Measurements from ENCODE around the gene TBC1D19.

Gene TBC1D19

DNA sequence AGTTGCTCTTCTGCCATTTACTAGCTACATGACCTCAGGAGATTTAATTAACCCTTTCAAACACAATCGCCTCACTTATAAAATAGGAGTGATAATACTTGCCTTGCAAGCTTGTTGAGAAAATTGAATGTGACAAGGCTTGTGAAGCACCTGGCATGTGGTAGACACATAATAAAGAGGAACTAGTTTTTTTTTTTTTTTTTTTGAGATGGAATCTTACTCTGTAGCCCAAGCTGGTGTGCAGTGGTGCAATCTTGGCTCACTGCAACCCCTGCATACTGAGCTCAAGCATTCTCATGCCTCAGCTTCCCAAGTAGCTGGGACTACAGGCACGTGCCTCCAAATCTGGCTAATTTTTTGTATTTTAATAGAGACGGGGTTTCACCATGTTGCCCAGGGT lies 203.0 kb downstream of the TBC1D19 start:
- no peak for DNase-seq

DNA sequence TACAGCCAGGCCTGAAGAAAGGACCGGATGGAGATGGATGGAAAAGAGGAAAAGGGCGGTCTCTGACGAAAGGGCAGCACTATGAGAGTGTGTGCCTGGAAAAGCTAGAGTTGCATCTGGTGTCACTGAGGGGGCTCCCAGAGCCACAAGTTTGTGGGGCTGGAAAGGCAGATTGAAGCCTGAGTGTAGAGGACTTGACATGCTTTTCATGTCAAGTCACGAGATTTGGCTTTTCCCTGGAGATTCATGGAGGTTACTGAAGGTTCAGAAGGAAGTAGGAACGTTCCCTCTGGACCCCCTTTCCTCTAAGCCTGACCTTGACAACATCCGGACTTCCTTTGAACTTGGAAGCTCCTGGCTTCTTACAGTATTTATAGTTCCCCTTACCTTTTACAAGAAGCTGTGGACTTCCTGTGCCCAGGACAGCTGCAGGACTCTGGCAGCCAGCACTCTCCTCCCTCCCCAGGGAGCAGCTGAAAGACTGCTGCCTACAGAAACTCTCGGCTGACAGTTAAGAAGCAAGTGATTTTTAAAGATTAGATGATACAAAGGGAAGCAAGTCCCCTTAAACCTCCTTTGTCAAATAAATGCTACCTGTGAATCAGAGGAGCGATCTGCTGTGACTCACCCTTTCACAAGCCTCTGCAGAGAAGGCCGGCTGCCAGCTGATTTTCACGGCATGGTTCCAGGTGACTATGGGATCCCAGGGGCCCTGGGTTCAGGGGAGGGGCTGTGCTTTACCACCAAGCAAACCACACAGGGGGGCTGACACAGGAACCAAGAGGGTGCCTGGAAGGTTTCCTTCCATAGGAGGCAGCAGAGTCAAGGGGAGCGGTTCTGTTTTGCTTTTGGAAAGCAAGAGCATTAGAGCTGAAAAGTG lies 203.8 kb downstream of the TBC1D19 start:
- DNase-seq: peak; percentile 62 to 68

DNA sequence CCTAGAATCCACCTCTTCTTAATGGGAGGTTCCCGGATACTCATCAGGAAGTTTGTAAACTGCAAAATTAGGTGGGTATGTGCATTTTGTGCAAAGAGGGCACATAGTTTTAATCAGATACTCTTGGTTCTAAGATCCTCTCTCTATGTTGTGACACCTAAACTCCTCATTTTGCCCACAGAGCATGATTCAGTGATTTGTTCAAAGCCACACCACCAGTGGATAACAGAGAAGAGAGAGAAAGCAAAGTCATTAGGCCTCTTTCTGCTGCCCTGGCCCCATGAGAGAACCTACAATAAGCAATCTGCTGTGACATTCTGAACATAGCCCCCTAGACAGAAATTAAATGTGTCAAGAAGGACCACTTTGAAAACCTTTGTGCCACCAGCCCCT lies 204.5 kb downstream of the TBC1D19 start:
- DNase-seq: no peak

DNA sequence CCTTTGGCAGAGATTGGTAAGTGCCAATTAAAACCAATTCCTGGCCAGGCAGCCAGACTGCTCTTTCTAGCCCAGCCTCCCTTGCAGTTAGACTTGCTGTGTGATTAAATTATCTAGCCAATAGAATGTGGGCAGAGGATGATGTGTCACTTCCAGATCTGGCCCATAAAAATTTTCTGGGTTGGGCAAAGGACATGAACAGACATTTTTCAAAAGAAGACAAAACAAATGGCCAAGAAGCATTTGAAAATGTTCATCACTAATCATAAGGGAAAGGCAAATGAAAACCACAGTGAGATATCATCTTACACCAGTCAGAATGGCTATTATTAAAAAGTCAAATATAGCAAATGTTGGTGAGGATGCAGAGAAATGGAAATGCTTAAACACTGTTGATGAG lies 205.3 kb downstream of the TBC1D19 start:
- no peak for DNase-seq

DNA sequence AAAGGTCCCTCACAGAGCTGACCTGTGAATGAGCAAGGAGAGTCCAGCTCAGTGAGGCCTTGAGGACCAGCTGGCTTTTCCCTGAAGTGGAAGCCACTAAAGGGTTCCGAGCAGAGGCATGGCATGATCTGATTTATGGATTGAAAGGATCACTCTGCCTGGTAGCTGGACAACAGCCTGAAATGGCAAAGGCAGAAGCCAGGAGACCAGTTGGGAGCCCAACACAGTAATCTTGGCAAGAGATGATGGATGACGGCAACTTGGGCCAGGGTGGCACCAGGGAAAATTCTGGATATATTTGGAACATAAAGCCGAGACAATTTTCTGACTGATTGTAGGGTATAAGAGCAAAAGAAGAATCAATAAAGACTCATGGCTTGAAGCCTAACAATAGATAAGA lies 207.5 kb downstream of the TBC1D19 start:
- no peak for DNase-seq

DNA sequence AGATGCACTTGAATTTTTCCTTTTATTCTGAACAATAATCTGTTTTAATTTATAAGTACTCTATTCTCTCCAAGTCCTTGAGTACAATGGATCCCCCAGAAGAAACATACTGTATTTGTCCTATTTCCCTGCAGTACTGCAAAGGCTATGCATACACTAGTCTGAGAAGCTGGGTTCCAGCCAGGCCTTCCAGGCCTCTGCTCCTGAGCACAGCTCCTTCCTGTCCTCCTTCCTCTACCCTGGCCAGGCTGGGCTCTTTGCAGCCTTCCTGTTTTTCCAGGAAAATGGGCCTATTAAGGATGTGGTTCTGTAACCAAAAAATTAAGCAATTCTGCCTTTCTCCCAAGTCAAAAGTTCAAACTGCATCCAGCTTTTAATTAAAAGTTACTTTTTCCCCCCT lies 208.8 kb downstream of the TBC1D19 start:
- DNase-seq: no peak

DNA sequence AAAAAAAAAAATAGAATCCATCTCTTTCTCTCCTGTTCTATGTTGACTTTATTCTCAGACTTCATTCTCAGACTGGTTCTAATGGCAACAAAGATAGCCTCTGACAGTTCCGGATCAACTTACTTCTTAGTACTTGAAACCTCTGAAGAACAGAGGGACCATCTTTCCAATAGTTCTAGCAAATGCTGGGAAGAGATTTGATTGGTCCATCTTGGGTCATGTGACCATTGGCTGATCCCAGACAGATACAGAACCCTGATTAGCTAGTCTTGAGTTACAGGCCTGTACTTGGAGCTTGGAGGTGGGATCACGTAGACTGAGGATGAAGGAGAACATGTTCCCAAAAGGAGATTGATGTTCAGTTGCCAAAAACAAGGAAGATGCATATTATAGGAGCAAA lies 209.9 kb downstream of the TBC1D19 start:
- no peak for DNase-seq

DNA sequence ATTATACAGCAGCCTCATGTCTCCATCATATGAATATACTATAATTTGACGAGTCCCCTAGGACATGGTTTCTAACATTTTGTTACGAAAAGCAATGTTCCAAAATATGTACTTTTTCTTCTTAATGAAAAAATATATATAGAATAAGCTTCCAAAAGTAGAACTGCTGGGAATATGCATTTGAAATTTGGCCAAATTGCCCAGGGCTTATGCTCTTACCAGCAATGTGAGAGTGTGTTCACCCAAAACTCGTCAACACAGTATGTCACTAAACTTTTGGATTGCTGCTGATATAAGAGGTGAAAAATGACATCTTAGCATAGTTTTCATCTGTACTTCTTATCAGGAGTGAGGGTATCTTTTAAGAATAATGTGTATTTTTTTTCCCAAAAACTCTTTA lies 212.2 kb downstream of the TBC1D19 start:
- no peak for DNase-seq

DNA sequence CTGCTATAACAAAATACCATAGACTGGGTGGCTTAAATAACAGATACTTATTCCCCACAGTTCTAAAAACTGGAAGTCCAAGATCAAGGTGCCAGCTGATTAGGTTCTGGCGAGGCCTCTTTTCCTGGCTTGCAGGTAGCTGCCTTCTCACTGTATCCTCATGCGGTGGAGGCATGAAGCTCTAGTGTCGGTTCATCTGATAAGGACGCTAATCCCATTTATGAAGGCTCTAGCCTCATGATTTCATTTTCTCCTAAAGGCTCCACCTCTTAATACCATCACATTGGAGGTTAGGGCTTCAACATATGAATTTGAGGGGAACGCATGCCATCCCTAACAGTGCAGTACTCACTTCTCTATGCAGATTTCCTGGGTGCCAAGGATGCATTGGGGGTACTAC lies 218.9 kb downstream of the TBC1D19 start:
- no peak for DNase-seq

DNA sequence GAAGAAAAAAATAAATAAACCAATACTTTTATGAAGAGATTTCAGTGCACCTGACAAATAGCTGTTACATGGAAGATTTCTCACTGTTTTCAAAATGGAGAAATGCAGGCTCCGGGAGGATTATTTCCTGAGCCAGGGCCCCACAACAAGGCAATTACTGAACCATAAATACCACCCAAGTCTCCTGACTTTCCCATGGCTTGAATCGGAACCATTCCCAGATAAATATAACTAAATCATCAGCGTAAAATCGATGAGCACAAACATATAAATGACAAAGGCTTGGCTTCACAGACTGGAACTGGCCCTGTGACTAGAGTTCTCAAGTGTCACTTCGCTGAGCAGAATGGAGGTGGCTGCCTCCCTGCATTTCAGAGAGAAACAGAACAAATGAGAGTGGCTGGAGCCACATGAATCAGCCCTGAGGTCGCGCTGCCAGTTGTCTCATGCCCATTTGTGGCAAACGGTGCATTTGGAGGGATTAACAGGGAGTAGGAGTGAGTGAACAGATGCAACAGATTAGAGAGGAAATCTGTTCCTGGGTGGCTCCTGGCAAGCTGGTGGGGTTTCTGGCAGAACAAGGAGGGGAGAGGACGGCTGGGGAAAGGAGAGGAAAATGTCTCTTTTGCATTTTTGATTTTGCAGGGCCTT lies 219.5 kb downstream of the TBC1D19 start:
- DNase-seq: no peak

DNA sequence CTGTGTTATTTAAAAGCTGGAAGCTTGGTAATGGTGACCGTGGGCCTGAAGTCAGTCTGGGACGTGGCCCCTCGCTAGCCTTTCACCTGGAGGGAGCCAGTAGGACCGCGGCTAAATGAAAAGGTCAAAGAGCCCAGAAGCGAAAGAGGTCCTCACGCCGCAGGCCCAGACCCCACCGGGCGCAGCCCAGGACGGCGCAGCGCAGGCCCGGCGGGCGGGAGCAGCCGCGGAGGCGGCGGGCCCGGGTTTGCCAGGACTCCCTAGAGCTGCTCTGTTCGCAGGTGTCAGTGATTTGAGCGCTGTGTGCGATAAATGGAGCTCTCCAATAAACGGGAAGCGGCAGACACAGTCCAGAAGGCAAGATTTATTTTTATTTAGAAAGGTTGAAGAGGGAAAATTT lies 220.6 kb downstream of the TBC1D19 start:
- no peak for DNase-seq

DNA sequence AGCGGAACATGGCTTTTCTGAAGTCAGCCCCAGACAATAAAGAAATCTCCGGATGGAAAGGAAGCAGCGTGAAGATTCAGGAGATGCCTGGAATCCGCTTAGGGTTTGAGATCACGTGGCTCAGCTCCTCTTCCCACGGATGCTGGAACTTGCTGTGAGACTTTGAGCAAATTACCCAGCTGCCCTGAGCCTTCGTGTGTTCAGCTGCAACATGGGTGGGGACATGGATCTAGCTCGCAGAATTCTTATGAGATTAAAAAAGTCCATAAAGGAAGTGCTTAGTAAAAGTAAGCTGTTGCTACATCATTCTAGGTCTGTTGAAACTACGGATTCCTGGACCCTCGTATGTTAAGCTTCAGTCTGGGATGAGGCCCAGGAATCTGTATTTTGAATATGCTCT lies 221.0 kb downstream of the TBC1D19 start:
- DNase-seq: no peak
